CD1c-positive myeloid dendritic cell (primary cell): Measurements from ENCODE around the gene SUPT6H.
"Not testable (repeated sequence)": the region's sequence is repeated elsewhere in the genome, so short reads cannot be mapped to it uniquely, and the experiment has no call there.

ENCODE experiments used
- DNase-seq: peaks from one replicate; pipeline ENCODE4 v3.0.0-alpha.2; 2016; ENCODE audit errors: extremely low spot score

Gene SUPT6H

DNA sequence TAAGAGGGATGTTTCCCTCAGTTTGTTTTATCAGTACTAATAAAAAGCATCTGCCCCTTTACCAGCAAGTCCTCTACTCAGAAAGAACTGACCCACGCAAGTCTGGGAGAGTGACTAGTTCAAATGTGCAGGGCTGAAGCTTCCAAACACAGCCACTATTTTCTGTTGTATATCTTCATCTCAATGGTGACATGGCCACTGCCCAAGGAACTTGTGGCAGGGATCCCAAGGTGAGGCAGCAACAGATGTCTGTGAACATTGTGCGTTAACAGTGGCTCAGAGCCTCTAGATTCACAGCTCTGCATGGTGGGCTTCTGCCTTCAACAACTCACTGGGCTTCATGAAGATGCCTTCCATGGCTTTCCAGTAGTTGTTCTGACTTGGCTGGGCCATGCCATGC is 13.3 kb upstream of the SUPT6H start:
- DNase-seq = no peak

DNA sequence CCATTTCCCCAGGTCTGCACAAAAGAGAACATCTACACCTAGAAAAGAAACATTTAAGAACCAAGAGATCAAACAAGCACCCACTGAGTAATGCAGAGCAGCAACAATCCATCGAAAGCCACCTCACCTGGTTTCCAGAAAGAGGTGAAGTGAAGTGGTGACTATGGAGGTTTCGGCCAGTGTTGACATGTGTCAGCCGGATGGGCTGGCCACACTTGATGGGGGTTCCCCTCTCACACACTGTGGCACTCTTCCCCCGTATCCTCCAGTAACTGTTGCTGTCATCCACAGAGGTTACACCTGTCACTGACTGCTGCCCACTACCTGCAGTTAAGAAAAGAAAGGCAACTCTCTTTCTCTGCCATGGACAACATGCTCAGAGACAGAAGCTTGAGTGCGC is 6.8 kb upstream of the SUPT6H start:
- DNase-seq = no peak

DNA sequence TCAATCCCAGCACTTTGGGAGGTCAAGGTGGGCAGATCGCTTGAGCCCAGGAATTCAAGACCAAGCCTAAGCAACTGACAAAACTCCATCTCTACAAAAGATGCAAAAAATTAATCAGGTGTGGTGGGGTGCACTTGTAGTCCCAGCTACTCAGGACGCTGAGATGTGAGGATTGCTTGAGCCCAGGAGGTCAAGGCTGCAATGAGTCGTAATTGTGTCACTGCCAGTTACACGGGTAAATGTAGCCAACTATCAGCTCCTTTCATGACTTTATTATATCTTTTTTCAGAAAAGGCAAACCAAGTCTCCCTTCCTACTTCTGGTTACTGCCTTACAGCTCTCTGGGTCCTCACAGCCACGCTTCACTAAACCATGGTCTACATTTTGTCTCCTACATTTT is 4.2 kb upstream of the SUPT6H start:
- DNase-seq = no peak

DNA sequence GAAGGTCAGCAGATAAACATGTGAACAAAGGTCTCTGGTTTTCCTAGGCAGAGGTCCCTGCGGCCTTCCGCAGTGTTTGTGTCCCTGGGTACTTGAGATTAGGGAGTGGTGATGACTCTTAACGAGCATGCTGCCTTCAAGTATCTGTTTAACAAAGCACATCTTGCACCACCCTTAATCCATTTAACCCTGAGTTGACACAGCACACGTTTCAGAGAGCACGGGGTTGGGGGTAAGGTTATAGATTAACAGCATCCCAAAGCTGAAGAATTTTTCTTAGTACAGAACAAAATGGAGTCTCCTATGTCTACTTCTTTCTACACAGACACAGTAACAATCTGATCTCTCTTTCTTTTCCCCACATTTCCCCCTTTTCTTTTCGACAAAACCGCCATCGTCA is 3.7 kb upstream of the SUPT6H start:
- DNase-seq = not testable (repeated sequence)

DNA sequence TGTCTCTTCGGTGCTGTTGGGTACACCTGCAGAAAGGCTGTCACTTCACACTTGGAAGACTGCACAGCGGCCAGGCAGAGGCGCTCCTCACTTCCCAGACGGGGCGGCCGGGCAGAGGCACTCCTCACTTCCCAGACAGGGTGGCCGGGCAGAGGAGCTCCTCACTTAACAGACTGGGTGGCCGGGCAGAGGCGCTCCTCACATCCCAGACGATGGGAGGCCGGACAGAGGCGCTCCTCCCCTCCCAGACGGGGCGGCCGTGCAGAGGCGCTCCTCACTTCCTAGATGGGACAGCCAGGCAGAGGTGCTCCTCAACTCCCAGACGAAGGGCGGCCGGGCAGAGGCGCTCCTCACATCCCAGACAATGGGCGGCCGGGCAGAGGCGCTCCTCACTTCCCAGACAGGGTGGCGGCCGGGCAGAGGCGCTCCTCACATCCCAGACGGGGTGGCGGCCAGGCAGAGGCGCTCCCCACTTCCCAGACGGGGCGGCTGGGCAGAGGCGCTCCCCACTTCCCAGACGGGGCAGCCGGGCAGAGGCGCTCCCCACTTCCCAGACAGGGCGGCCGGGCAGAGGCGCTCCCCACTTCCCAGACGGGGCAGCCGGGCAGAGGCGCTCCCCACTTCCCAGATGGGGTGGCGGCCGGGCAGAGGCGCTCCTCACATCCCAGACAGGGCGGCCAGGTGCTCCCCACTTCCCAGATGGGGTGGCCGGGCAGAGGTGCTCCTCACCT is 3.1 kb upstream of the SUPT6H start:
- DNase-seq = not testable (repeated sequence)

DNA sequence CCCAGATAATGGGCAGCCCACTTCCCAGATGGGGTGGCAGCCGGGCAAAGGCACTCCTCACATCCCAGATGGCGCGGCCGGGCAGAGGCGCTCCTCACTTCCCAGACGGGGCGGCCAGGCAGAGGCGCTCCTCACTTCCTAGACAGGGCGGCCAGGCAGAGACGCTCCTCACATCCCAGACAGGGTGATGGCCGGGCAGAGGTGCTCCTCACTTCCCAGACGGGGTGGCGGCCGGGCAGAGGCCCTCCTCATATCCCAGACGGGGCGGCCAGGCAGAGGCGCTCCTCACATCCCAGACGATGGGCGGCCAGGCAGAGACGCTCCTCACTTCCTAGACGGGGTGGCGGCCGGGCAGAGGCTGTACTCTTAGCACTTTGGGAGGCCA is 2.5 kb upstream of the SUPT6H start:
- not testable (repeated sequence) for DNase-seq

DNA sequence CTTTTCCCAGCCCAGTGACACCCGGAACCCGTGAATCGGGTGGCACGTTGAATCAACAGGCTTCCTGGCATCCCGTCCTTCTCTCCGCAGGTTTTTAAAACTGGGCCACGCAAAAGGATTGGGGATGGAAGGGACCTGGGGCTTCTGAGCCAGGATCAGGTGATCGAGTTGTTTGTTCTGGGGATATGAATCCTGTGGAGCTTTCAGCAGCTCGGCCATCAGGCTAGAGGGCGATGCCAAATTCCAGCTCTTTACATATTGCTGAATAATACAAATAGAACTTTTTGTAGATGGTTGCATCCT is 473 bp downstream of the SUPT6H start:
- no peak for DNase-seq

DNA sequence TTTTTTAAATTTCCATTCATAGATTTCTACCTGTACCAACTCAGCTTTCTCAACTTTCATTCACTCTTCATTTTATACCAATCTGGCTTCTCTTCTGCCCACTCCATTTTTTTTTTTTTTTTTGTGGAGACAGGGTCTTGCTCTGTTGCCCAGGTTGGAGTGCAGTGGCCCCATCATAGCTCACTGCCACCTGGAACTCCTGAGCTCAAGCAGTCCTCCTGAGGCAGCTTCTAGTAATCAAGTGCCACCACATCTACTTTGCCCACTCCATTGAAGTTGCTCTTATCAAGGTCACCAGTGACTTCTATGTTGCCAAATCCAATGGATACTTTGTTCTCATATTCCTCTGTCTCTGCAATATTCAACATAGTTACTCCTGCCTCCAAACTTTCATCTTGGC is 1.7 kb downstream of the SUPT6H start:
- DNase-seq = no peak

DNA sequence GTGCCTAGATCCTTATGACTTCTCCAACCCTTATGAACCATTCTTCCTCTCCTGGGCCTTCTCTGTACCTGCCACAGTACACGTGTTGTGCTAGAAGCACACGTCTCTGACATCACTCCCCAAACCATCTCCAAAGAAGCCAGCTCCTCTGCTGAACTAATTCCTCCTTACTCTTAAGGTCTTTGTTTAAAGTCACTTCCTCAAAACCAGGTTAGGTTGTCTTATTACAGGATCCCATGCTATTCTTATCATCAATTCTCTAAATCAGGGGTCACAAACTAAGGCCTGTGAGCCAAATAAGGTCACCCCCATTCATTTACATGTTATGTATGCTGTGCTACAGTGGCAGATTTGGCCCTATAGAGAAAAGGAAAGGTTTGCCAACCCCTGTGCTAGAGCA is 4.0 kb downstream of the SUPT6H start:
- DNase-seq = no peak

DNA sequence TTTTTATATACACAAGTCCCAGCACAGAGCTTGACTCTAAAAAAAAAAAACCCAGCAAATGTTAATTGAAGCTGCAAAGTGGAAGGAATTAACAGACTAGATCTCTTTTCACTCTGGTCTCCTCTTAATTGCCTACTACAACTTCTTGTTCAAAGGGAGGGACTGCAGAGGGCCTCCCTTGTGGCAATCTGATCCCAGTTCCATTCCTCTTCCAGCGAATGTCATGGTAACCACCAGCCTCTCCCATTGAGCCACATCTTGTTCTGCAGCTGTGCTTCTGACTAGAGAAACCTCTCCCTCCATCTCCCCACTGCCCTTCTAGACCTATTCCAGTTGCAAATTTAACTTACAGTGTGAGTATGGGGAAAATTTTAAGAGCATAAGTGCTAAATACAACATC is 5.9 kb downstream of the SUPT6H start:
- DNase-seq = no peak

DNA sequence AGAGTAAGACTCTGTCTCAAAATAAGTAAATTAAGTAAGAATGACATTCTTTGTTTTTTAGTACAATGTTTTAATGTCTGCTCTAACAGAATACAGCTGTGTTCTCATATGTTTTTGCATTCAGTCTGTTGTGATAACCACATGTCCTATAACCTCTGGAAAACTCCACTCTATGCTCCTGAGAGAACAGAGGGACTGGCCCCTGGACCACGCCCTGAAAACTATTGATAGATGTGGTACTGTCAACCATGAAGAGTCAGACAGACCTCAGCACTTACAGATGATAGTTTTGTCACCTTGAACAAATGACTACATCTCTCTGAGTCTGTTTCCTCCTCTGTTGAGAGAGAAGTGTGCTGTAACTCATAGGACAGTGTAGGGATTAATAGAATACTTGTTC is 7.9 kb downstream of the SUPT6H start:
- DNase-seq = no peak

DNA sequence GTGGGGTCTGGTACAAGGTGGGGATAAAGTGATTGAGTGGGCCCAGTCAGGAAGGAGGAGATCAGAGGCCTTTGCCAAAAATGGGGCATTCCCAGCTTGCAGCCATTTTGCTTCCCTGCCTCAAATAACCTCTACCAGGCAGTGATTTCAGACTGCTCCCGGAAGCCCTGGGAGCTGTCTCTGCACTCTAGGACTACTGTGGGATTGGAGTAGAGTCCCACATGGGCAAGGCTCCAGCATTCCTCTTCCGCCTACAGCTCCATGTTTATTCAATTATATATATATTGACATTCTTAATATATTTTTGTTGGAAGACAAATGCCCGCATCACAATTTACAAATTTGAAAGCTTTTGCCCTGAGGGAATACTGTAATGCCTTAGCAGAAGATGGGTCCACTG is 13.5 kb downstream of the SUPT6H start:
- no peak for DNase-seq

DNA sequence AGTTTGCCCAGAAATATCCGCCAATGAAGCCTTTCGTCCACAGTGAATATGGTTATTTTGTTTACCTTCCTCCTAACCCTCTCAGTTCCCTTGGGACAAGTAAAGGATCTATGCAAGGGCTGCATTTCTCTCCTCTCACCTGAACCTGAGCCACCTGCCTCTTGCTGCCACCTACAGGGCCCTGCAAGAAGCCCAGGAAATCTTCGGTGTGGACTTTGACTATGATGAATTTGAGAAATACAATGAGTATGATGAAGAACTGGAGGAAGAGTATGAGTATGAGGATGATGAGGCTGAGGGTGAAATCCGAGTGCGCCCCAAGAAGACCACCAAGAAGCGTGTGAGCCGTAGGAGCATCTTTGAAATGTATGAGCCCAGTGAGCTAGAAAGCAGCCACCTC is 14.0 kb downstream of the SUPT6H start:
- DNase-seq = no peak

DNA sequence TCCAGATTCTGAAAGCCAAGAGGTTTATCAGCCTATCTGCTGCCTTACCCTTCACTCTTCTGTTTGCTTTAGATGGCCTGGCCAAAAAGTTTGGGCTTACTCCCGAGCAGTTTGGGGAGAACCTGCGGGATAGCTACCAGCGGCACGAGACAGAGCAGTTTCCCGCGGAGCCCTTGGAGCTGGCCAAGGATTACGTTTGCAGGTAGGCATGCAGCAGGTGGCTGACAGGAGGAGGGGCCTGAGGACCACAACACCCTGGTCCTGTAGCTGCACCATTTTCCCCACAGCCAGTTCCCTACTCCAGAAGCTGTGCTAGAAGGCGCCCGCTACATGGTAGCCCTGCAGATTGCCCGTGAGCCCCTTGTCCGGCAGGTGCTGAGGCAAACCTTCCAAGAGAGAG is 20.6 kb downstream of the SUPT6H start:
- no peak for DNase-seq

DNA sequence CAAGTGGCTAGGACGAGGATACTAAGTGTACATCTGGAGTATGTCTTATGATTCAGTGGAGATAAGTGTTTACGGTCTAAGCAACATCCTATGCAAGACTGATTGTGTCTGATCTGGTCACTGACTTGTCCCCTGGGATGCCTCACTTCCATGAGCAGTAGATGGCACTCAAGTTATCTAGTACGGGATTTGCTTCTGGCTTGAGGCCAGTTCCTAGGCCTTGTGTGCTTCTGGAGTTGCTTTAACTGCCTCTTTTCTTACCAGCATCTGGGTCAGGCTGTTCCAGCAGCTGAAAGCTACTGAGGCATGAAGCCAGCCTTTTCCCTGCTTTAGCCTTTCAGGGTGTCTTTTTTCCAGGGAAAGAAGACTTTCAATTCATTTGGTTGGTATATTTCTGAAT is 23.0 kb downstream of the SUPT6H start:
- DNase-seq = no peak

DNA sequence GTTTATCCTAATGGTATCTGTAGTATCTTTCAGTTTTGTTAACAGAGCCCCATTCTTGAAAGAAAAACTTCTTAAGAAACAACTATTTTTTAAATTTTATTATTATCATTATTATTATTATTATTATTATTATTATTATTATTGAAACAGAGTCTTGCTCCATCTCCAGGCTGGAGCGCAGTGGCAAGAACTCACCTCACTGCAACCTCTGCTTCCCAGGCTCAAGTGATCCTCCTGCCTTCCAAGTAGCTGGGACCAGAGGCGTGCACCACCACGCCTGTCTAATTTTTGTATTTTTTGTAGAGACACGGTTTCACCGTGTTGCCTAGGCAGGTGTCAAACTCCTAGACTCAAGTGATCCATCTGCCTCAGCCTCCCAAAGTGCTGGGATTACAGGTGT is 23.4 kb downstream of the SUPT6H start:
- no peak for DNase-seq

DNA sequence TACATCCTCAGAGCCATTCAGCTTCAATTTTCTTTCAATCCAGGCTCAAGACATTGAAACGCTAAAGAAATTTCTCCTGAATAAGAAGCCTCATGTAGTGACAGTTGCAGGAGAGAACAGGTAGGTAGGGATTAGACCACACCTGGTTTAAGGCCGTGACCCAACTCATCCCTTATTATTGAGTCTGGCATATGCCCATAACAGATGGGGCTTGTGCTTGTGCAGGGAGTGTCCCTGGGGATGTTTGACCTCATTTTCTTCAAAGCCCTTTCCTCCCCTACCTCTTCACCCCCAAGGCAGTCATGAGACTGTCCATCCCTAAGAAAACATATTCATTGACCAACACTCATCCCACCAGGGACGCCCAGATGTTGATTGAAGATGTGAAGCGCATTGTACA is 24.3 kb downstream of the SUPT6H start:
- DNase-seq = no peak

DNA sequence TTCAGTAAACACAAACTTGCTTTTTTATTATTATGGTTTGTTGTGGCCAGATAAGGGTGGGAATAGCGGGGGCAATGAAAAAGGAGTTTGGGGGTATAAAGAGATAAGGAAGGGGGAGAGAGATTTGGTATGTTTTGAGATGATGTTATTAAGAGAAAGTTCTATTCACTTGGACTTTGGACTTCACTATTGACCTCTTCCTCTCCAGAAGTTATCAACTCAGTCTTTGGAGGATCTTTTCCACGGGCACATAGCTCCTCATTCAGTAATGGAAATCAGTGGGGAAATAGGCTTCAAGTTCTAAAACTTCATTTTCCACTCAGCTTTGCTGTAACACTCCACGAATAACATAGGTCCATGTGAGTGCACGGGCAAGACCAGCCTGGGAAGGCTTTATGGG is 26.5 kb downstream of the SUPT6H start:
- no peak for DNase-seq

DNA sequence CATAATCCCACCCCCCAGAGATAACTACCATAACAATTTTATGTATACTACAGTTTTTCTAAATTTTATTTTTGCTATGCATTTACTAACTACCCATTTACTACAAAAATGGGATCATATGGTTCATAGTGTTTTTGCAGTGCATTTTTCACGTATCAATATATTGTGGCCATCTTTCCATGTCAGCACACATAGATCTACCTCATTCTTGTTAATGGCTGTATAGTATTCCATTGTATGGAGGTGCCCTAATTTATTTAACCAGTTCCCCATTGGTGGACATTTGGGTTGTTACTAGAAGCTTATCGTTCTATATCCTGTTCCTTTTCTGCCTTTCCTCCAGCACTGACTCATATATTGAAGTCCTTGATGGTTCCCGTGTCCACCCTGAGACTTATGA is 27.0 kb downstream of the SUPT6H start:
- no peak for DNase-seq

DNA sequence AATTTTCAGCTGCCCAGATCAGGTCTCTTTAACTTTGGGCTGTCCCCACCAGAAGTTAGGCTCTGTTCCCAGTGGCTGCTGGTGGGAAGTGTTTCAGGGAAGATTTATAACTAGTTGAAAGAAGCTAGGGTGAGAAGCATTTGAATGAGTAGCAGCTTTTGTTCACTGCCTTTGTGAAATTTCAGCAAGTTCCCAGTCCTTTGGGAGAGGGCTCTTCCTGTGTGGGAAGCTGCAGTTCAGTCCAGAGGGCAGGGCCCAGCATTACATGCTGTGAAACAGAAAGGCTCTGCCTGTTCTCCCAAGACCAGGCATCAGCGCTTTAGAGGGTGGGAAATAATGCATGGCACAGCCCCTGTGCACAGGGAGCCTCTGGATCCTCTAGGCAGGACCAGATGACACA is 31.9 kb downstream of the SUPT6H start:
- DNase-seq = no peak

DNA sequence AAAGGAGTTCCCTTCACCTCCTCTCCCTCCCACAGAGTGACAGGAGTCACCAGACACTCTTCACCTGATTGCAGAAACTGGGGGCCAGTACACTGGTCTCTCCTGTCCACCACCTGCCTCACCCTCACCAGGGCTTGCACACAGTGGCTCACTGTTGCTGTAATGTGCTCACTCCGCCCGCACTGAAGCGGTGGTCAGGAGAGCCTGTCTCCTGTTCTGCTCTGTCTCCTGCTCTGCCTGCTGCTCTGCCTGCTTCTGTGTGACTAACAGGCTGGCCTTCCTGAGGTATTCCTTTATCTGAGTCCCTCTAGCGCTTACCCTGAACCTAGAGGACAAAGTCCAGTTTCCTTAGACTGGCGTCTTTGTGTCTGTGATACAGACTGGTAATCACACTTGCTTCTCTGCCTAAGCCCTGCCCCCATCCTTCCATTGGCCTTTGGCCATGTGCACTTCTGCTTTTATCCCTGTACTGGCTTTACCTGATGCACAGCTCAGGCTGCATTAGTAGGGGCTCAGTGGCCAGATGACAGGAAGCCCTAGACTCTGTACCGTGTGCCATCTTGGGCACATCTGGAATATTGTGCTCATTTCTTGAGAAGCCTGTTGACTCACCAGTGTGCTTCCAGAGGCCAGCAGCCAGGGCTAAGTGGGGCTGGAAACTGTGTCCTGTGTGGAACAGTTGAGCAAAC is 36.4 kb downstream of the SUPT6H start:
- no peak for DNase-seq

DNA sequence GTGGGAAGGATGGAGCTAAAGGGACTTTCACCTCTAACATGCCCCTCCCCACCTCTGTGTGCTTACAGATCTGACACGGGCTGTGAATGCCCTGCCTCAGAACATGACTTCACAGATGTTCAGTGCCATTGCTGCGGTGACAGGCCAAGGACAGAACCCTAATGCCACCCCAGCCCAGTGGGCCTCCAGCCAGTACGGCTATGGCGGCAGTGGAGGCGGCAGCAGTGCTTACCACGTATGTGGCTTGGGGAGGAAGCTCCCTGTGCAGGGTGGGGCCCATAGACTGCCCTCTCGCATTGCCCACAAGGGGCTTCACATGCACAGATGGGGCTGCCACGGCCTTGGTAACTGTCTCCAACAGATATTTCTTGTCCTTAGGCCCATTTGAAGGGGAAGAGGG is 38.3 kb downstream of the SUPT6H start:
- DNase-seq = no peak

DNA sequence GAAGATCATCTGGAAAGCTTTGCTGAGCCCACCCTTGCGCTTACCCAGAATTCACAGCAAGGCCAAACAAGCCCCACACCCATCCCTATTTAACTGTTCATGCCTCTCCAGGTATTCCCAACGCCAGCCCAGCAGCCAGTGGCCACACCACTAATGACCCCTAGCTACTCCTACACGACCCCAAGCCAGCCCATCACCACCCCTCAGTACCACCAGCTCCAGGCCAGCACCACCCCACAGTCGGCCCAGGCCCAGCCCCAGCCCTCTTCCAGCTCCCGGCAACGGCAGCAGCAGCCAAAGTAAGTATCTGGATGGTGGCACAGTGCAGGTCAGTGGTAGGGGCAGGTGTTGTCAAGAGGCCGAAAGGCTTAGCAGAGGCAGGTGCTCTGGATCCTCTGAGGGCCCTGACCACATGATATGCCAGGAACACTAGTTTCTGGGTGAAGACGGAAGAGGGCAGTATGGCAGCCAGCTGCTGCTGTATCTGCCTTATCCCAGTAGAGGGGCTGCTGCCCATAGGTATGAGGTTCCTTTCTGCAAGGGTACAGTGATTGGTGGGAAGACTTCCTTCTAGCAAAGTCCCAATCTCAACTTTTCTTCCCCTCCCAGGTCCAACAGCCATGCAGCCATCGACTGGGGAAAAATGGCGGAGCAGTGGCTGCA is 39.0 kb downstream of the SUPT6H start:
- no peak for DNase-seq
